OCI-LY7 (cell line): Measurements from ENCODE around the gene LRRC9. TPM values are rescaled to one million over a fixed set of nuclear protein-coding genes. Genes with fewer than 3 reads are reported as not detected.

Experiments used
- BruUV-seq: library from RNA; stranded (reverse); fragments of 400-500 nt; replicated peaks from 2 replicates; lab custom pipeline; 2021; lab: Mats Ljungman, UMichigan
- CTCF ChIA-PET: fragments of 300-600 bp; sonication (Branson Sonifier 250); formaldehyde crosslinking; loops from one replicate; lab custom pipeline; 2022; ENCODE audit warnings: antibody characterized with exemption; ENCODE audit not compliant: unreplicated experiment; lab: Charles Lee
- POLR2A ChIA-PET: fragments of 300-600 bp; sonication (Branson Sonifier 250); formaldehyde crosslinking; loops from one replicate; lab custom pipeline; 2022; ENCODE audit warnings: antibody characterized with exemption; lab: Charles Lee
- DNase-seq: peaks from one replicate; pipeline ENCODE4 v3.0.0-alpha.2; 2015; ENCODE audit warnings: low spot score
- H2AFZ ChIP-seq: fragments of 200-600 bp; sonication (generic), shearing (Covaris generic); 2 replicates; pipeline ENCODE4 v1.6.1; 2014; ENCODE audit warnings: mild to moderate bottlenecking, antibody characterized with exemption, low read length, moderate library complexity
- H3K27ac ChIP-seq: fragments of 200-600 bp; sonication (generic); 2 replicates; pipeline ENCODE4 v1.5.1; 2014; ENCODE audit warnings: mixed run types, low read depth, mild to moderate bottlenecking, moderate library complexity, low read length, inconsistent platforms; ENCODE audit not compliant: poor library complexity, severe bottlenecking
- H3K36me3 ChIP-seq: fragments of 200-600 bp; sonication (generic); 2 replicates; pipeline ENCODE4 v1.6.1; 2014; ENCODE audit warnings: mild to moderate bottlenecking, antibody characterized with exemption, low read length, moderate library complexity, mixed read lengths; ENCODE audit not compliant: insufficient read depth
- H3K4me1 ChIP-seq: fragments of 200-600 bp; sonication (generic); 2 replicates; pipeline ENCODE4 v1.5.1; 2014; ENCODE audit warnings: mild to moderate bottlenecking, low read length; ENCODE audit not compliant: insufficient read depth, poor library complexity, severe bottlenecking
- H3K4me2 ChIP-seq: fragments of 200-600 bp; sonication (generic); 2 replicates; pipeline ENCODE4 v1.6.1; 2014; ENCODE audit warnings: mild to moderate bottlenecking, low read length
- H3K4me3 ChIP-seq: fragments of 200-600 bp; sonication (generic); 2 replicates; pipeline ENCODE4 v1.5.1; 2014; ENCODE audit warnings: mild to moderate bottlenecking, low read depth, low read length; ENCODE audit not compliant: poor library complexity, severe bottlenecking
- H3K79me2 ChIP-seq: fragments of 200-600 bp; sonication (generic); 2 replicates; pipeline ENCODE4 v1.6.1; 2016; ENCODE audit warnings: low read depth, mild to moderate bottlenecking, low read length, moderate library complexity, mixed read lengths; ENCODE audit not compliant: insufficient read depth
- H3K9me2 ChIP-seq: fragments of 200-600 bp; sonication (generic); 2 replicates; pipeline ENCODE4 v1.6.1; 2016; ENCODE audit warnings: mild to moderate bottlenecking, low read length, mixed read lengths; ENCODE audit not compliant: insufficient read depth
- H3K9me3 ChIP-seq: fragments of 200-600 bp; sonication (generic); 2 replicates; pipeline ENCODE4 v1.6.1; 2014; ENCODE audit warnings: mild to moderate bottlenecking, mixed run types, low read length, mixed read lengths
- H4K20me1 ChIP-seq: fragments of 200-600 bp; sonication (generic); 2 replicates; pipeline ENCODE4 v1.6.1; 2014; ENCODE audit warnings: mild to moderate bottlenecking, antibody characterized with exemption, low read length, moderate library complexity, mixed read lengths; ENCODE audit not compliant: insufficient read depth
- CTCF ChIP-seq: fragments of 200-600 bp; sonication (generic); conservative IDR thresholded peaks from 2 replicates; pipeline ENCODE4 v1.5.1; 2014; ENCODE audit warnings: mild to moderate bottlenecking, antibody characterized with exemption, low read length, moderate library complexity, mixed read lengths
- EZH2phosphoT487 ChIP-seq: fragments of 200-600 bp; sonication (generic); IDR thresholded peaks from 2 replicates; pipeline ENCODE4 v1.6.1; 2018; ENCODE audit warnings: low read depth, borderline replicate concordance, mild to moderate bottlenecking, mixed run types, antibody characterized with exemption, low read length, moderate library complexity, mixed read lengths
- intact Hi-C: fragments of 100-400 bp; cut with micrococcal nuclease; formaldehyde crosslinking; loops from one replicate; pipeline ENCODE4 v1.10.0; 2022; ENCODE audit not compliant: unreplicated experiment
- total RNA-seq, 2 experiments: library from RNA; depleted of rRNA in 1 of 2; stranded (reverse); fragments of >200 nt in 1 of 2; shearing (Covaris generic) in 1 of 2; gene quantifications; 2 replicates each; pipeline ENCODE4 v1.2.3, GENCODE V29; 2014 to 2022

Gene LRRC9
- total RNA-seq, 2 experiments from 2014 or later = 0.65 TPM; not detected in 1

- H2AFZ ChIP-seq = no peak overlapping the region
- H3K27ac ChIP-seq = no peak overlapping the region
- H3K36me3 ChIP-seq = no peaks in the 10 kb centered on the region
- no peak overlapping the region for H3K4me2 ChIP-seq
- POLR2A ChIA-PET = no interaction called here
- DNase-seq = no peak
- H3K4me3 ChIP-seq = no peak overlapping the region
- no peaks in the 10 kb centered on the region for H3K79me2 ChIP-seq
- H3K9me2 ChIP-seq = no peaks in the 10 kb centered on the region
- intact Hi-C loops = no loop called here
- no peaks in the 10 kb centered on the region for H3K4me1 ChIP-seq
- H4K20me1 ChIP-seq = no peaks in the 10 kb centered on the region
- H3K9me3 ChIP-seq = 0 out of 2 replicates have a peak, but pooled peaks cover 6% of the 10 kb centered on the region
- no TSS peak for BruUV-seq
- TF ChIP-seq EZH2phosphoT487 (no peak), CTCF (no peak)
- CTCF ChIA-PET = no interaction called here
Observed at GRCh38 chr14:60014402-60014801, 94.5 kb downstream of the LRRC9 start.

DNA sequence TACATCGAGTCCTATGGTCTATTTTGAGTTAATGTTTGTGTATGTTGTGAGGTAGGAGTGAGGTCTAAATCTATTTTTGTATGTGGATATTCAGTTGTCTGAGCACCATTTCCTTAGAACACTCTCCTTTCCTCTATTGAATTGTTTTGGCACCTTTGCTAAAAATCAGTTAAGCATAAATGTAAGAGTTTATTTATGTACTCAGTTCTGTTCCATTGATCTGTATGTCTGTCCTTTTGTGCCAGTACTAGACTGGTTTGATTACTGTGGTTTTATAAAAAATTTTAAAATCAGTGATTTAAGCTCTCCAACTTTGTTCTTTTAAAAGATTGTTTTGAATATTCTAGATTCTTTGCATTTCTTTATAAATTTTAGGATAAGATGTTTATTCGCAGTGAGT, 101.7 kb downstream of the LRRC9 start:
- intact Hi-C loops = no loop called here
- H3K36me3 ChIP-seq = no peaks in the 10 kb centered on the region
- no peak overlapping the region for H3K4me3 ChIP-seq
- DNase-seq = no peak
- no peaks in the 10 kb centered on the region for H3K9me2 ChIP-seq
- ChIA-PET POLR2A (no interaction called here), CTCF (no interaction called here)
- H2AFZ ChIP-seq = no peak overlapping the region
- H3K4me1 ChIP-seq = no peaks in the 10 kb centered on the region
- H3K9me3 ChIP-seq = no peaks in the 10 kb centered on the region
- no peaks in the 10 kb centered on the region for H3K79me2 ChIP-seq
- BruUV-seq = no TSS peak
- no peak overlapping the region for H3K4me2 ChIP-seq
- no peaks in the 10 kb centered on the region for H4K20me1 ChIP-seq
- TF ChIP-seq CTCF = no peak
- no peak overlapping the region for H3K27ac ChIP-seq

DNA sequence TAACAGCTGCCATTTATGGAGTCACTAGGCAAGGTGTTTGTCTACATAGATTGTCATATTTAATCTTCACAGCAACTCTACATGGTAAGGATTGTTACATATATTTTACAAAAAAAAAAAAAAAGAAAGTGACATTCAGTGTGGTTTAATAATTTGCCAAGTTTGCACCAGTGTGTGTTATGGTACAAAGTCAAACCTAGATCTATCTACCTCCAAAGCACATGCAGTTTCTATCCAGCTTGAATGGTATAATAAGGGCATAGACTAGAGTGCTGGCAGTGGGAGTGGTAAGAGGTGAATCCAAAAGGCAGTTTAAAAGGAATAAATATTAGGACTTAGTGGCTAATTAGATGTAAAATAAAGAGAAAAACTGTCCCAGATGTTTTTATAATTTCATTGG, 105.6 kb downstream of the LRRC9 start:
- H3K9me2 ChIP-seq = no peaks in the 10 kb centered on the region
- H4K20me1 ChIP-seq = no peaks in the 10 kb centered on the region
- TF ChIP-seq CTCF (no peak), EZH2phosphoT487 (no peak)
- CTCF ChIA-PET = no interaction called here
- H3K4me2 ChIP-seq = no peak overlapping the region
- no TSS peak for BruUV-seq
- H2AFZ ChIP-seq = no peak overlapping the region
- H3K36me3 ChIP-seq = no peaks in the 10 kb centered on the region
- no peaks in the 10 kb centered on the region for H3K79me2 ChIP-seq
- intact Hi-C loops = no loop called here
- no peaks in the 10 kb centered on the region for H3K4me1 ChIP-seq
- no peak for DNase-seq
- no peak overlapping the region for H3K4me3 ChIP-seq
- H3K9me3 ChIP-seq = no peaks in the 10 kb centered on the region
- POLR2A ChIA-PET = interaction anchor here (0.6 to 0.9 kb wide), 3 partner anchors 64 to 917 kb away, joined by 3 to 4 read pairs (median 3); no protein-coding TSS in a partner anchor
- no peak overlapping the region for H3K27ac ChIP-seq
